Measurements from ENCODE around the gene ZNF32.

DNA sequence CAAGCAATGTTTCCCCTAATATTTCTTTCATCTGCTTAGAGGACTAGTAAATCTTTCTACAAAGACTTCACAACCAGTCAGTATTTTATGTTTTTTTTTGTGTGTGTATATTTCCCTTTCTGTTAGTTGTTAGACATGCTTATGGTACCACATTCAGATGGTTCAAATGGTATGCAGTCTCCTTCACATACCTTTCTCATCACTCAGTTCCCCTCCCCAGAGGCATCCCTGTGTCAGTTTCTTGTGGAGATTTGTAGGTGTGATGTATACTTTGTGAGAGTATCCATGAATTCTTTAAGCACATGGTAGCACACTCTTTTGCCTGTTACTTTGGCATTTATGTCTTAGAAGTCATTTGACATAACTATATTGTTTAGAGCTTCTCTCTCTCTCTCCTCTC is 38.0 kb downstream of the ZNF32 start:
- TF ChIP-seq, protein P1, sequence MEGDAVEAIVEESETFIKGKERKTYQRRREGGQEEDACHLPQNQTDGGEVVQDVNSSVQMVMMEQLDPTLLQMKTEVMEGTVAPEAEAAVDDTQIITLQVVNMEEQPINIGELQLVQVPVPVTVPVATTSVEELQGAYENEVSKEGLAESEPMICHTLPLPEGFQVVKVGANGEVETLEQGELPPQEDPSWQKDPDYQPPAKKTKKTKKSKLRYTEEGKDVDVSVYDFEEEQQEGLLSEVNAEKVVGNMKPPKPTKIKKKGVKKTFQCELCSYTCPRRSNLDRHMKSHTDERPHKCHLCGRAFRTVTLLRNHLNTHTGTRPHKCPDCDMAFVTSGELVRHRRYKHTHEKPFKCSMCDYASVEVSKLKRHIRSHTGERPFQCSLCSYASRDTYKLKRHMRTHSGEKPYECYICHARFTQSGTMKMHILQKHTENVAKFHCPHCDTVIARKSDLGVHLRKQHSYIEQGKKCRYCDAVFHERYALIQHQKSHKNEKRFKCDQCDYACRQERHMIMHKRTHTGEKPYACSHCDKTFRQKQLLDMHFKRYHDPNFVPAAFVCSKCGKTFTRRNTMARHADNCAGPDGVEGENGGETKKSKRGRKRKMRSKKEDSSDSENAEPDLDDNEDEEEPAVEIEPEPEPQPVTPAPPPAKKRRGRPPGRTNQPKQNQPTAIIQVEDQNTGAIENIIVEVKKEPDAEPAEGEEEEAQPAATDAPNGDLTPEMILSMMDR (IDR thresholded peaks at IDR 0.05): no peak
- TF ChIP-seq JUN (CRISPR knock-in tag; IDR thresholded peaks at IDR 0.05) (no peak), ELF4 (CRISPR knock-in tag; IDR thresholded peaks at IDR 0.05; ENCODE audit: low read depth) (no peak), ZNF416 (CRISPR knock-in tag; IDR thresholded peaks at IDR 0.05) (no peak), TP53 (CRISPR knock-in tag; IDR thresholded peaks at IDR 0.05) (no peak), FOXP1 (CRISPR knock-in tag; IDR thresholded peaks at IDR 0.05; ENCODE audit: borderline replicate concordance) (no peak), NFYB (CRISPR knock-in tag; conservative IDR thresholded peaks at IDR 0.05; ENCODE audit: low read depth) (no peak), SOX15 (CRISPR knock-in tag; IDR thresholded peaks at IDR 0.05) (no peak)
- TF ChIP-seq, protein P2, sequence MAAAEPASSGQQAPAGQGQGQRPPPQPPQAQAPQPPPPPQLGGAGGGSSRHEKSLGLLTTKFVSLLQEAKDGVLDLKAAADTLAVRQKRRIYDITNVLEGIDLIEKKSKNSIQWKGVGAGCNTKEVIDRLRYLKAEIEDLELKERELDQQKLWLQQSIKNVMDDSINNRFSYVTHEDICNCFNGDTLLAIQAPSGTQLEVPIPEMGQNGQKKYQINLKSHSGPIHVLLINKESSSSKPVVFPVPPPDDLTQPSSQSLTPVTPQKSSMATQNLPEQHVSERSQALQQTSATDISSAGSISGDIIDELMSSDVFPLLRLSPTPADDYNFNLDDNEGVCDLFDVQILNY (CRISPR knock-in tag; IDR thresholded peaks at IDR 0.05): no peak
- TF ChIP-seq, protein P3, sequence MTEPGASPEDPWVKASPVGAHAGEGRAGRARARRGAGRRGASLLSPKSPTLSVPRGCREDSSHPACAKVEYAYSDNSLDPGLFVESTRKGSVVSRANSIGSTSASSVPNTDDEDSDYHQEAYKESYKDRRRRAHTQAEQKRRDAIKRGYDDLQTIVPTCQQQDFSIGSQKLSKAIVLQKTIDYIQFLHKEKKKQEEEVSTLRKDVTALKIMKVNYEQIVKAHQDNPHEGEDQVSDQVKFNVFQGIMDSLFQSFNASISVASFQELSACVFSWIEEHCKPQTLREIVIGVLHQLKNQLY (CRISPR knock-in tag; IDR thresholded peaks at IDR 0.05): no peak
- TF ChIP-seq, protein P4, sequence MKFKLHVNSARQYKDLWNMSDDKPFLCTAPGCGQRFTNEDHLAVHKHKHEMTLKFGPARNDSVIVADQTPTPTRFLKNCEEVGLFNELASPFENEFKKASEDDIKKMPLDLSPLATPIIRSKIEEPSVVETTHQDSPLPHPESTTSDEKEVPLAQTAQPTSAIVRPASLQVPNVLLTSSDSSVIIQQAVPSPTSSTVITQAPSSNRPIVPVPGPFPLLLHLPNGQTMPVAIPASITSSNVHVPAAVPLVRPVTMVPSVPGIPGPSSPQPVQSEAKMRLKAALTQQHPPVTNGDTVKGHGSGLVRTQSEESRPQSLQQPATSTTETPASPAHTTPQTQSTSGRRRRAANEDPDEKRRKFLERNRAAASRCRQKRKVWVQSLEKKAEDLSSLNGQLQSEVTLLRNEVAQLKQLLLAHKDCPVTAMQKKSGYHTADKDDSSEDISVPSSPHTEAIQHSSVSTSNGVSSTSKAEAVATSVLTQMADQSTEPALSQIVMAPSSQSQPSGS (CRISPR knock-in tag; IDR thresholded peaks at IDR 0.05; ENCODE audit: borderline replicate concordance, low read depth): no peak
- TF ChIP-seq, protein P5, sequence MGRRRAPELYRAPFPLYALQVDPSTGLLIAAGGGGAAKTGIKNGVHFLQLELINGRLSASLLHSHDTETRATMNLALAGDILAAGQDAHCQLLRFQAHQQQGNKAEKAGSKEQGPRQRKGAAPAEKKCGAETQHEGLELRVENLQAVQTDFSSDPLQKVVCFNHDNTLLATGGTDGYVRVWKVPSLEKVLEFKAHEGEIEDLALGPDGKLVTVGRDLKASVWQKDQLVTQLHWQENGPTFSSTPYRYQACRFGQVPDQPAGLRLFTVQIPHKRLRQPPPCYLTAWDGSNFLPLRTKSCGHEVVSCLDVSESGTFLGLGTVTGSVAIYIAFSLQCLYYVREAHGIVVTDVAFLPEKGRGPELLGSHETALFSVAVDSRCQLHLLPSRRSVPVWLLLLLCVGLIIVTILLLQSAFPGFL (CRISPR knock-in tag; IDR thresholded peaks at IDR 0.05; ENCODE audit: borderline replicate concordance): no peak
- TF ChIP-seq, protein P6, sequence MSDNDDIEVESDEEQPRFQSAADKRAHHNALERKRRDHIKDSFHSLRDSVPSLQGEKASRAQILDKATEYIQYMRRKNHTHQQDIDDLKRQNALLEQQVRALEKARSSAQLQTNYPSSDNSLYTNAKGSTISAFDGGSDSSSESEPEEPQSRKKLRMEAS (CRISPR knock-in tag; IDR thresholded peaks at IDR 0.05): no peak
- TF ChIP-seq, protein P7, sequence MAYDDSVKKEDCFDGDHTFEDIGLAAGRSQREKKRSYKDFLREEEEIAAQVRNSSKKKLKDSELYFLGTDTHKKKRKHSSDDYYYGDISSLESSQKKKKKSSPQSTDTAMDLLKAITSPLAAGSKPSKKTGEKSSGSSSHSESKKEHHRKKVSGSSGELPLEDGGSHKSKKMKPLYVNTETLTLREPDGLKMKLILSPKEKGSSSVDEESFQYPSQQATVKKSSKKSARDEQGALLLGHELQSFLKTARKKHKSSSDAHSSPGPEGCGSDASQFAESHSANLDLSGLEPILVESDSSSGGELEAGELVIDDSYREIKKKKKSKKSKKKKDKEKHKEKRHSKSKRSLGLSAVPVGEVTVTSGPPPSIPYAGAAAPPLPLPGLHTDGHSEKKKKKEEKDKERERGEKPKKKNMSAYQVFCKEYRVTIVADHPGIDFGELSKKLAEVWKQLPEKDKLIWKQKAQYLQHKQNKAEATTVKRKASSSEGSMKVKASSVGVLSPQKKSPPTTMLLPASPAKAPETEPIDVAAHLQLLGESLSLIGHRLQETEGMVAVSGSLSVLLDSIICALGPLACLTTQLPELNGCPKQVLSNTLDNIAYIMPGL (CRISPR knock-in tag; IDR thresholded peaks at IDR 0.05): no peak

Data from WTC11 (cell line).